HG03354 (cell line): Measurements from ENCODE around the gene SNX20.

Source experiments
- ATAC-seq: cut with Tn5 transposase; IDR thresholded peaks from one replicate; pipeline ENCODE4 v1.9.1; 2021; ENCODE audit warnings: mild to moderate bottlenecking; ENCODE audit not compliant: unreplicated experiment, poor library complexity, severe bottlenecking

Gene SNX20, protein sequence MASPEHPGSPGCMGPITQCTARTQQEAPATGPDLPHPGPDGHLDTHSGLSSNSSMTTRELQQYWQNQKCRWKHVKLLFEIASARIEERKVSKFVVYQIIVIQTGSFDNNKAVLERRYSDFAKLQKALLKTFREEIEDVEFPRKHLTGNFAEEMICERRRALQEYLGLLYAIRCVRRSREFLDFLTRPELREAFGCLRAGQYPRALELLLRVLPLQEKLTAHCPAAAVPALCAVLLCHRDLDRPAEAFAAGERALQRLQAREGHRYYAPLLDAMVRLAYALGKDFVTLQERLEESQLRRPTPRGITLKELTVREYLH

GRCh38 chr16:50681021-50681885 is at the start of gene SNX20:
TSS of gene SNX20 (minus strand) at chr16:50681312. CDS start at chr16:50677526, 3,786 bp downstream.
- peak; percentile 54 for ATAC-seq

- ATAC-seq = no peak
These were observed 43.2 kb upstream of the SNX20 start for GRCh38 chr16:50724306-50724705.

DNA sequence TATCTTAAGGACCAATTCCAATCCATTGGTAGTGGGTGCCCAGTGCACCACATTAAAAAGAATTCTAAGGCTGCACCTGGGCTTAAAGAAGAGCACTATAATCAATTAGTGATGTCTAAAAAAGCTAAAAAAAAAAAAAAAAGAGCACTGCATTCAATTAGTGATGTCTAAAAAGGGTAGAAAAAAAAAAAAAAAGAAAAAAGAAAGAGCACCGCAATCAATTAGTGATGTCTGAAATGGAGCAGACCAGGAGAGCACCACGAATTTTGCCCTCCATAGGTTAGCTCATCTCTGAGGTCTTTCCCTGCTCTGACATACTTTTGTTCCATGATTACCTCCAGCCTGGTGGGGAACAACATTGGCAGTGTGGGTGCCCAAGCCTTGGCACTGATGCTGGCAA is 41.8 kb upstream of the SNX20 start:
- ATAC-seq = no peak

DNA sequence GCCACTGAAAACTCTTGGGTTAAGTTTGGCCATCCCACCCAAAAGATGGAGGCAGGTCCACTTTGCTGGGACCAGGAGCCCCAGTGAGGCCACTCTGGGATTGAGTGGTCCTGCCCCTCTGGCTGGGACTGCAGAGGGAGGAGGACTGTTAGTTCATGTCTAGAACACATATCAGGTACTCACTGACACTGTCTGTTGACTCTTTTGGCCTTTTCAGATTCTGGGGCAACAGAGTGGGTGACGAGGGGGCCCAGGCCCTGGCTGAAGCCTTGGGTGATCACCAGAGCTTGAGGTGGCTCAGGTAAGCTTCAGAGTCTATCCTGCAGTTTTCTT is 41.3 kb upstream of the SNX20 start:
- ATAC-seq = no peak

- no peak for ATAC-seq
These were observed 40.7 kb upstream of the SNX20 start for GRCh38 chr16:50721549-50722404.

DNA sequence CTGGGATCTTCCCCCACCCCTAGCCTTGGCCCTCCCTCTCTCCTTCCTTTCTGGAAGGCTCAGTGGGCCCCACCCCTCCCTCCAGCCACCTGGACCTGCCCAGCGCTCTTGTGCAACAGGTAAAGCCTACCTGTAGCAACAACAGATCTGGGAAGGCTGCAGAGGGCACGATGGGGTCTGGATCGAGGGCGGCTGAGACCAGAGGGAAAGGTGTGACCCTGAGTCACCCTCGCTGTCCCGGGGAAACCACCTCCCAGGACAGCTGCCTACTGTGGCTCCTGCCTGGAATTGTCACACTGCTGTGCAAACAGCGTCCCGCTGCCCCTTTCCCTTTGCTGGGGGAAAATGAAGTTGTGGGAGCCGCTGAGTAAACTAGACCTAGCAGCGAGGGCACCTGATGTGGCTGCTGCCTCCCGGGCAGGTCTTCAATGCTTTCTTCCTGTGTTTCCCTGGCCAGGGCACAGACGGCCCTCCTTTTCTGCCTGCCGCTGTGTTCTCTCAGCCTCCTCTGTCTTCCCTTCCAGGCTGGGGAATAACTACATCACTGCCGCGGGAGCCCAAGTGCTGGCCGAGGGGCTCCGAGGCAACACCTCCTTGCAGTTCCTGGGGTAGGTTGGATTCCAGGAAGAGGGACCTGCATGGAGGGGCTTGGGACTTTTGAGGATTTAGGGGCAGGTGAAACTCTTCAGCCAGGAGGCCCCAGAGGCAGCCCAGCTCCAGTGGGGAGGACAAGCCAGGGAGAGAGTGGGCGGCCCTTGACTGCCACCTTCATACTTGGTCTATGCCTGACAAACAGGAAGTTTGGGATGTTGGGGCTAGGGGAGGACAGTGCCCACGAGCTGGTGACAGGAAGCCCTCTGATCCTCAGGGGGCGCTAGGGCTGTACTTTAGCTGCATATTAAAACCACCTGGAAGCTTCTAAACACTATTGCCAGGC is 38.6 kb upstream of the SNX20 start:
- no peak for ATAC-seq

DNA sequence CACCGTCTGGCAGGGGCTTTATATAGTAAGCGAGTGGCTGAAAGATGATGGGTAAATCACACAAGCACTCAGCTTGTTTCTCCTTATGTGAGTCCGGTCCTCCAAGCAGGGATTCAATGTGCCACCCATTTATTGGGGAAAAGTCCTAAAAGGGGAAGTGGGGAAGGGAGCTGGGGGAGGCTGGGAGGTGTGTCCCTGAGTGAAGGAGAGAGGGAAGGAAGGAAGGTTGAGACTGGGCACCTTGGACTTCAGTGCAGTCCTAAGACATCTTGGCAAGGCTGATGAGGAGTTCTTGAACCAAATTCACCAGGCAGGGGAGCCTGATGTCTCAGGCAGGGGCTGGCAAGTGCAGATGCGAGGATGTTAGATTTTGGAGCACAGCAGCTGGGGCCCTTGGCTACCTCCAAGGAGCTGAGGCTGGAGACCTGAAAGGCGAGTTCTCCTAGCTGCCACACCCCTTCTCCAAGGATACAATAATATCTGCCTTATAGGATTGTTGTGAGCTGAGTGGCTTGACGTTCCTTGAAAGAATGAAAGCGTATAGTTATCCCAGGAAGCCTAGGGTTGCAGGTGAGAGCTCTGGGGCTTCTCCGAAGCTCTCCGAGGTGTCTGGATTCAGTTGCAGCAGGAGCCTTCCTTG is 37.8 kb upstream of the SNX20 start:
- no peak for ATAC-seq

DNA sequence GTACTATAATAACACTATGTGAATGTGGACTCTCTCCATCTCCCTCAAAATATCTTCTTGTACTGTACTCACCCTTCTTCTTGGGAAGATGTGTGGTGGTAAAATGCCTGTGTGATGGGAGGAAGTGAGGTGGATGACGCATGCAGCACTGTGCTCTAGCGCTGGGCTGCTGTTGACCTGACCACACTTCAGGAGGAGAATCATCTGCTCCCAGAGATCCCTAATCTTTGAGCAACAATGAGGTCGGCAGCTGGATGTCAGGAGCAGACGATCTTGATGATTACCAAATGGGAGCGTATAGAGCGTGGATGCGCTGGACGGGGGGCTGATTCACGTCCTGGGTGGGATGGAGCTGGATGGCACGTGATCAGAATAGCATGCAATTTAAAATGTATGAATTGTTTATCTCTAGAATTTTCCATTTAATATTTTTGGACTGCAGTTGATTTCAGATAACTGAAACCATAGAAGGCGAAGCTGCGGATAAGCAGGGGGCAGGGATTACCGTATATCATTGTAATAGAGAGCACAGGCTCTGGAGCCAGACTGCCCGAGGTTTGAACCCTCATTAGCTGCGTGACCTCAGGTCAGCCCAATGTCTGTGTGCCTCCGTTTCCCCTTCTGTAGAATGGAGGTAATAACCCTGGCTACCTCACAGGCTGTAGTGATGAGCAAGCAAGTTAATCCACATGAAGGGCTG is 37.1 kb upstream of the SNX20 start:
- ATAC-seq = no peak

- ATAC-seq = no peak
These were observed 36.4 kb upstream of the SNX20 start for GRCh38 chr16:50717494-50717893.

GRCh38 chr16:50717091-50717490 is 36.0 kb upstream of the SNX20 start:
- ATAC-seq = no peak

DNA sequence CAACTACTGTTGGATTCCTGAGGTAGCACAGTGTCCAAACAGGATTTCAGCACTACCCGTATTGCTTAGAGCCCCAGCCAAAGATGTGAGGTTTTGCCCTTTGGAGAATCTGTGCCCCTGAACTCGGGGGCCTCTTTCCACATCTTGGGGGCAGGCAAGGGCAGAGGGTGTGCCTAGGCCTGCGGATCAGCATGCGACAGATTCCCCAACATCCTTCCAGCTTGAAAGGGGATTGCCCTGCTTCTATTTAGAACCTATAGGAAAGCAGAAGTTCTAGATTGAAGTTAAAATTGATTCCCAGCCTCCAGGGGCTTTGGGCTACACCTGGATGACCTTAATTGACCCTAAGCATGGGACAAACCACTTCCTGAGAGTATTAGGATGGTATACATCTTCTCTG is 31.8 kb upstream of the SNX20 start:
- ATAC-seq = no peak

DNA sequence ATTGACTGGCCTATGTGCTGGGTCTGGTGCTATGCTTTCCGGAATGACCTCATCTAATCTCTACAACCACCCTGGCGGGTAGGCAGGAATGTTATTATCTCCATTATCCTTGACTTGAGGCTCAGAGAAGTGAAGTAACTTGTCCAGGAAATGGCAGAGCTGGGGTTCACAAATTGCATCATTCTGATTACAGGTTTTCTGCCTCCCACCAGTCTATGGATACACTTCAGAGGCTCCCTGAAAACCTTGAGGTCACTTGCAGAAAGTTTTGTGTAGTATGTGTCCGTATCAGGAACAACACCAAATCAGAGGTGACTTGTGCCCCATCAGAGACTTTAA is 31.4 kb upstream of the SNX20 start:
- no peak for ATAC-seq

DNA sequence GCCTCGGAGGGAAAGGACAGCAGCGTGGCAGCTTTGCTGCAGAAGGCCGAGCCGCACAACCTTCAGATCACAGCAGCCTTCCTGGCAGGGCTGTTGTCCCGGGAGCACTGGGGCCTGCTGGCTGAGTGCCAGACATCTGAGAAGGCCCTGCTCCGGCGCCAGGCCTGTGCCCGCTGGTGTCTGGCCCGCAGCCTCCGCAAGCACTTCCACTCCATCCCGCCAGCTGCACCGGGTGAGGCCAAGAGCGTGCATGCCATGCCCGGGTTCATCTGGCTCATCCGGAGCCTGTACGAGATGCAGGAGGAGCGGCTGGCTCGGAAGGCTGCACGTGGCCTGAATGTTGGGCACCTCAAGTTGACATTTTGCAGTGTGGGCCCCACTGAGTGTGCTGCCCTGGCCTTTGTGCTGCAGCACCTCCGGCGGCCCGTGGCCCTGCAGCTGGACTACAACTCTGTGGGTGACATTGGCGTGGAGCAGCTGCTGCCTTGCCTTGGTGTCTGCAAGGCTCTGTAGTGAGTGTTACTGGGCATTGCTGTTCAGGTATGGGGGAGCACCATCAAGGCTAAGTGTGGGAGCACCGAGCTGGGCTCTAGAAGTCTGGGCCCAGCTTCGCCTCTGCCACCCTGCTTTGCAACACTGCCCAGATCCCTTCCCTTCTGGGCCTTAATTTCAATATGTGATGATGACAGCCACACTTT is 30.9 kb upstream of the SNX20 start:
- ATAC-seq = no peak

DNA sequence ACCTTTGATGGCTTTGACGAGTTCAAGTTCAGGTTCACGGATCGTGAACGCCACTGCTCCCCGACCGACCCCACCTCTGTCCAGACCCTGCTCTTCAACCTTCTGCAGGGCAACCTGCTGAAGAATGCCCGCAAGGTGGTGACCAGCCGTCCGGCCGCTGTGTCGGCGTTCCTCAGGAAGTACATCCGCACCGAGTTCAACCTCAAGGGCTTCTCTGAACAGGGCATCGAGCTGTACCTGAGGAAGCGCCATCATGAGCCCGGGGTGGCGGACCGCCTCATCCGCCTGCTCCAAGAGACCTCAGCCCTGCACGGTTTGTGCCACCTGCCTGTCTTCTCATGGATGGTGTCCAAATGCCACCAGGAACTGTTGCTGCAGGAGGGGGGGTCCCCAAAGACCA is 29.9 kb upstream of the SNX20 start:
- no peak for ATAC-seq

DNA sequence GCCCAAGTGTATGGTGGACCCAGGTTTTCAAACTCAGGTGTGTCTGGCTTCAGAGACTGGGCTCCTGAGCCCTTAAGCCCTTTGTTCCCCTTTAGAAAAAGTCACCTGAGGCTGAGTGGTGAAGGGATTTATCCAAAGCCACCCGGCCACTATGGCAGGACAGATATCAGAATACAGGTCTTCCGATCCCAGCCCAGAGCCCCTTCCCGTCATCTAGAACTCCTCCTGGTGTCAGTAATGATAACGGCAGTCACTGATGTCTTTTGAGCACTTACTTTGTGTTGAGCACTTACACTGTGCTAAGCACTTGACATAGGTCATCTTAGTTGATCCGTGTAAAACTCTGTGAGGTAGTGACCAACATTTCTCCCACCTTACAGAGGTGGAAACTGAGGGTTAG is 28.9 kb upstream of the SNX20 start:
- no peak for ATAC-seq

DNA sequence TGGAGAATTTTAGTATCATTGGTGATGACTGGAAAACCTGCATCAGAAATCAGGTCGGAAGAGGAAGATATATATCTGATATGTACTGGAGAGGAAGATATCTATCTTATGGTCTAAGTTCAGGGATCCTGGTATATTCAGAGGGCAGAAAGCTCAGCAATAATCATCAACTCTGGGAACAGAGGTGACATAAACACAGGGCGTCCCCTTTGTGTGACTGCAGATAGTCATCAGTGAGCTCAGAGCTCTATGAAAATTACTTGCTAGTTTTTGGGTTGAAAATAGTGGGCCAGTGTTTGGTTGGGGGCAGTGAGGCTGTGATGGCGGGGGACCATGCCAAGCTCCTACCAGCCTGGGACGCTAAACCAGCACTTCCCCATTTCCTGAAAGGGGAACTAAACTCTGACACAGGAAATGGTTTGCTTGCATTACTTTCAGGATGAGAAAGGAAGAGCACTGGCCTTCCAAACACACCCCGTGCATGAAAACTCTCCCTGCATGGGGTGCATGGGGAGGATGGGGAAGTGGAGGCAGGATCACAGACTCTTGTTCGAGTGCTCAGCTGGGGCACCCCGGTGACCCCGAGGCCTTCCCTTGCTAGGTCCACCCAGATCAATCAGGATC is 28.1 kb upstream of the SNX20 start:
- ATAC-seq = no peak

- ATAC-seq = no peak
These were observed 27.4 kb upstream of the SNX20 start for GRCh38 chr16:50708373-50709060.
